RWPE2 (cell line): Measurements from ENCODE around the gene RNASE7.

ENCODE experiments used
- ATAC-seq: fragments of 200-7000 bp; cut with Tn5 transposase; 3 replicates; pipeline ENCODE4 v1.9.1; 2021; ENCODE audit warnings: low read depth
- DNase-seq: peaks from one replicate; pipeline ENCODE4 v3.0.0-alpha.2; 2020; ENCODE audit warnings: low spot score
- H3K27ac ChIP-seq: fragments of 450-650 bp; 2 replicates; pipeline ENCODE4 v1.5.1; 2017; ENCODE audit warnings: mild to moderate bottlenecking; ENCODE audit not compliant: poor library complexity, severe bottlenecking
- H3K27me3 ChIP-seq: fragments of 250-450 bp; sonication (Bioruptor Pico); 2 replicates; pipeline ENCODE4 v1.5.1; 2021; ENCODE audit warnings: mild to moderate bottlenecking, moderate library complexity; ENCODE audit not compliant: insufficient read depth, poor library complexity, severe bottlenecking
- H3K36me3 ChIP-seq: fragments of 250-450 bp; sonication (Bioruptor Pico); 2 replicates; pipeline ENCODE4 v1.5.1; 2020; ENCODE audit warnings: low read depth, mild to moderate bottlenecking, moderate library complexity
- H3K4me1 ChIP-seq: fragments of 250-450 bp; sonication (Bioruptor Pico); 2 replicates; pipeline ENCODE4 v1.5.1; 2021; ENCODE audit warnings: mild to moderate bottlenecking, moderate library complexity; ENCODE audit not compliant: insufficient read depth, poor library complexity, severe bottlenecking
- H3K4me3 ChIP-seq: fragments of 250-450 bp; sonication (Bioruptor Pico); 2 replicates; pipeline ENCODE4 v1.5.1; 2021; ENCODE audit warnings: mild to moderate bottlenecking, moderate library complexity; ENCODE audit not compliant: severe bottlenecking
- H3K9me3 ChIP-seq: fragments of 250-450 bp; sonication (Bioruptor Pico); 2 replicates; pipeline ENCODE4 v1.5.1; 2021; ENCODE audit warnings: mild to moderate bottlenecking, moderate library complexity; ENCODE audit not compliant: severe bottlenecking
- TF ChIP-seq, protein P1 (sequence below): fragments of 450-650 bp; IDR thresholded peaks from one replicate; pipeline ENCODE4 v1.5.1; 2017; ENCODE audit warnings: mild to moderate bottlenecking, moderate library complexity; ENCODE audit not compliant: poor library complexity, severe bottlenecking

The RNASE7 gene

DNA sequence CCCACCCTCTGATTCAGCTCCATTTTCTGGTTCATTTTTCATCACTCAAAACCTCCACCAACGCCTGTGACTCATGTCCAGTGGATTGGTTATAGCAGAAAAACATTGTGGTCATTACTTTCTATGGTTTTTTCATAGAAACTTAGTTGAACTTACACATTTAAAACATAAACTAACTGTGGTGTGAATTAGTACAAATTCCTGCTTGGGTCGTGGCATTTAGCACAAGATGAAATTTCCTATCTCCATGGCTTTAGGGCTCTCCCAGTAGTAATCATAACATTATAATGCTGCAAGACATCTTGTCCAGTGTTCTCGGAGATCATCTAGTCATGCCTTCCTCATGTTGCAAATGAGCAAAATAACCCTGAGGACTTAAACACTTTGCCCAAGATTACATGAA lies 7.1 kb downstream of the RNASE7 start:
- DNase-seq (no peak), ATAC-seq (no peak)
- TF ChIP-seq, protein P1, sequence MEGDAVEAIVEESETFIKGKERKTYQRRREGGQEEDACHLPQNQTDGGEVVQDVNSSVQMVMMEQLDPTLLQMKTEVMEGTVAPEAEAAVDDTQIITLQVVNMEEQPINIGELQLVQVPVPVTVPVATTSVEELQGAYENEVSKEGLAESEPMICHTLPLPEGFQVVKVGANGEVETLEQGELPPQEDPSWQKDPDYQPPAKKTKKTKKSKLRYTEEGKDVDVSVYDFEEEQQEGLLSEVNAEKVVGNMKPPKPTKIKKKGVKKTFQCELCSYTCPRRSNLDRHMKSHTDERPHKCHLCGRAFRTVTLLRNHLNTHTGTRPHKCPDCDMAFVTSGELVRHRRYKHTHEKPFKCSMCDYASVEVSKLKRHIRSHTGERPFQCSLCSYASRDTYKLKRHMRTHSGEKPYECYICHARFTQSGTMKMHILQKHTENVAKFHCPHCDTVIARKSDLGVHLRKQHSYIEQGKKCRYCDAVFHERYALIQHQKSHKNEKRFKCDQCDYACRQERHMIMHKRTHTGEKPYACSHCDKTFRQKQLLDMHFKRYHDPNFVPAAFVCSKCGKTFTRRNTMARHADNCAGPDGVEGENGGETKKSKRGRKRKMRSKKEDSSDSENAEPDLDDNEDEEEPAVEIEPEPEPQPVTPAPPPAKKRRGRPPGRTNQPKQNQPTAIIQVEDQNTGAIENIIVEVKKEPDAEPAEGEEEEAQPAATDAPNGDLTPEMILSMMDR: no peak
- no peak overlapping the region for H3K27ac ChIP-seq
- no peak overlapping the region for H3K4me3 ChIP-seq
- no peaks in the 10 kb centered on the region for H3K27me3 ChIP-seq
- no peaks in the 10 kb centered on the region for H3K4me1 ChIP-seq
- no peaks in the 10 kb centered on the region for H3K36me3 ChIP-seq
- H3K9me3 ChIP-seq: no peaks in the 10 kb centered on the region

DNA sequence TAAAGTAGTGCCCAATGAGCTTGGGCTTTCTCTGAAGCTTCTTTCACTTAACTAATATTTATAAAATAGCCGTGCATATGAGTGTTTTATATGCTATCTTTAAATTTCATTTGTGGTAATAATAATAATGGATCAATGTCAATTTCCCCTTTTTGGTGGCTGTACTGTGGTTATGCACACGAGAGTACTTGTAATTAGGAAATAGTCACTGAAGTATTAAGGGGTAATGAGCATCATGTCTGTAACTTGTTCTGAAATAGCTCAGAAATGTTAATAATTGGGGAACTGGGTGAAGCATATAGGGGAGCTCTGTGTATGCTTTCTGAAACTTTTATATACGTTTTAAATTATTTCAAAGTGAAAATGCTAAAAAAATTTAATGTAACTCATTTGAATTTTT lies 8.4 kb downstream of the RNASE7 start:
- H3K9me3 ChIP-seq: no peaks in the 10 kb centered on the region
- no peak overlapping the region for H3K4me3 ChIP-seq
- no peaks in the 10 kb centered on the region for H3K27me3 ChIP-seq
- no peak for ATAC-seq
- no peak for DNase-seq
- no peaks in the 10 kb centered on the region for H3K36me3 ChIP-seq
- H3K4me1 ChIP-seq: no peaks in the 10 kb centered on the region
- H3K27ac ChIP-seq: no peak overlapping the region
- TF ChIP-seq, protein P1: no peak

DNA sequence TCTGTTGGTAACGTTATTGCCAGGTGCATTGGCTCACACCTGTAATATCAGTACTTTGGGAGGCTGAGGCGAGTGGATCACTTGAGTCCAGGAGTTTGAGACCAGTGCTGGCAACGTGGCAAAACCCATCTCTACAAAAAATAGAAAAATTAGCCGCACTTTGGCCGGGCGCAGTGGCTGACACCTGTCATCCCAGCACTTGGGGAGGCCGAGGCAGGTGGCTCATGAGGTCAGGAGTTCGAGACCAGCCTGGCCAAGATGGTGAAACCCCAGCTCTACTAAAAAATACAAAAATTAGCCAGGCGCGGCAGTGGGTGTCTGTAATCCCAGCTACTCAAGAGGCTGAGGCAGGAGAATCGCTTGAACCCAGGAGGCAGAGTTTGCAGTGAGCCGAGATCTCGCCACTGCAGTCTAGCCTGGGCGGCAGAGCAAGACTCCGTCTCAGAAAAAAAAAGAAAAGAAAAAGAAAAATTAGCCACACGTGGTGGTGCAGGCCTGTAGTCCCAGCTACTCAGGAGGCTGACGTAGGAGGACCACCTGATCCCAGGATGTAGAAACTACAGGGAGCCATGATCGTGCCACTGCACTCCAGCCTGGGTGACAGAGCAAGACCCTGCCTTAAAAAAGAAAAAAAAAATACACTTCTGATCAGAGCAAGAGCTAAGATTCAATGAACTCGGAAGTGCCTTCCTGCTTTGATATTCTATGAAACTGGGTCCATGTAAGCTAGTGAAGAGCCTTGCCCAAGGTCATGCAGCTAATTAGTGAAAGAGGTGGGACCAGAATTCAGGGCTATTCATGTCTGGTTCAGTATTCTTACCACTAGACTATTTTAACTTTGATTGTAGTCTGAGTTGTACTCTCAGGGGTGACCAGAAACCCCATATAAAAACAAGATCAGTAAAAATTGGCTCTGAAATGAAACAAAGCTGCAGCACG lies 11.3 kb downstream of the RNASE7 start:
- no peaks in the 10 kb centered on the region for H3K27me3 ChIP-seq
- H3K36me3 ChIP-seq: no peaks in the 10 kb centered on the region
- no peaks in the 10 kb centered on the region for H3K9me3 ChIP-seq
- DNase-seq: no peak
- H3K4me3 ChIP-seq: no peak overlapping the region
- no peak for ATAC-seq
- H3K27ac ChIP-seq: no peak overlapping the region
- TF ChIP-seq, protein P1: no peak
- no peaks in the 10 kb centered on the region for H3K4me1 ChIP-seq

DNA sequence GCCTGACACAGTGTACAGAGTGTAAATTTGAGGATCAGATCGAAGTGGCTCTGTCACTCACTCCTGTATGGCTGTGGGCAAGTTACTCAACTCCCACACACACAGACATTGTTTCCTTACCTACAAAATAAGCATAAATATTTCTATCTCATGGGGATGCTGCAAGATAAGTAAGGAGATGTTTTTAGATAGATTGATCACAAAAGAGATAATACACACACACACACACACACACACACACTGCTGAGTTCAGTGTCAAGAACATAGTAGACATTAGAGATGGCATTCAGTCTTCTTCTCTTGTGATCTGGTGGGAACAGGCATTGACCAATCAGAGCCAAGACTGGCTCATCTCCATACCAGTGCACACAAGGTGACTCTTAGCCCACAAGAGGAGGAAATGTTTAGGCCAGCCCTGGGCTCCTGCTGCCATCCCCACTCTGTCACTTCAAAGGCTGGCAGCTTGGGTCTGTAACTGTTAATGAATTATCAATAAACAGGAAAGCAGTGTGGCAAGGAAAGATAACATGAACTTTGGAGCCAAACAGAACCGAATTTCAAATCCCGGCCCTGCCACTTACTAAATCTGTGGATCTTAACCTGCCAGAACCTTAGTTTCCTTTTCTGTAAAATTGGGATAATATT lies 12.1 kb downstream of the RNASE7 start:
- Histone ChIP-seq H3K36me3 (no peaks in the 10 kb centered on the region), H3K9me3 (no peaks in the 10 kb centered on the region), H3K27ac (no peak overlapping the region), H3K4me3 (no peak overlapping the region), H3K27me3 (no peaks in the 10 kb centered on the region), H3K4me1 (no peaks in the 10 kb centered on the region)
- ATAC-seq (no peak), DNase-seq (no peak)
- TF ChIP-seq, protein P1: no peak
